Cardiac muscle cell (in vitro differentiated cells and primary cell): ENCODE data around the gene LRSAM1. TPM values are rescaled to one million over a fixed set of nuclear protein-coding genes. Genes with fewer than 3 reads are reported as not detected.

Source experiments
- DNase-seq, 2 donors: peaks; one replicate each; pipeline versions ENCODE4 v3.0.0 to v3.0.0-alpha.2; 2010 to 2017; ENCODE audit warnings: low read depth in 1 of 2, low spot score in 1 of 2
- H3K27ac ChIP-seq: fragments of 200-600 bp; sonication (generic); 2 replicates; pipeline ENCODE4 v1.5.1; 2016
- H3K27me3 ChIP-seq: fragments of 200-600 bp; sonication (generic); 2 replicates; pipeline ENCODE4 v1.6.0; 2016; ENCODE audit warnings: control low read depth
- H3K36me3 ChIP-seq: fragments of 200-600 bp; sonication (generic); 2 replicates; pipeline ENCODE4 v1.5.1; 2016; ENCODE audit warnings: control low read depth
- H3K4me1 ChIP-seq: fragments of 200-600 bp; sonication (generic); 2 replicates; pipeline ENCODE4 v1.8.1; 2017; ENCODE audit warnings: low read depth, mild to moderate bottlenecking, mixed run types
- H3K4me3 ChIP-seq: fragments of 200-600 bp; sonication (generic); 2 replicates; pipeline ENCODE4 v1.5.1; 2016; ENCODE audit warnings: mild to moderate bottlenecking
- H3K9me3 ChIP-seq: fragments of 200-600 bp; sonication (generic); 2 replicates; pipeline ENCODE4 v1.5.1; 2017; ENCODE audit warnings: low read depth, mild to moderate bottlenecking, control low read depth
- CTCF ChIP-seq: IDR thresholded peaks from 2 replicates; pipeline ENCODE4 v1.5.1; 2012; ENCODE audit warnings: low read depth, mild to moderate bottlenecking, low read length
- polyA plus RNA-seq: library from polyadenylated mRNA; unstranded; fragments of >200 nt; fragmentation: Nextera tagmentation; extraction: Ambion mirVana; gene quantifications from 2 replicates; pipeline ENCODE4 v1.2.1, GENCODE V29; 2016
- total RNA-seq: library from RNA; depleted of rRNA; stranded (reverse); fragments of >200 nt; gene quantifications from 2 replicates; pipeline ENCODE4 v1.2.3, GENCODE V29; 2016

Gene LRSAM1
- total and polyA plus RNA-seq, 2 experiments from 2014 or later = 39.4 to 39.7 TPM

- H3K27ac ChIP-seq = peak overlapping the region; percentile 3
- no peaks in the 10 kb centered on the region for H3K27me3 ChIP-seq
- DNase-seq = peak; percentile 90 to 92
- H3K4me3 ChIP-seq = no peak overlapping the region
- H3K9me3 ChIP-seq = no peaks in the 10 kb centered on the region
- H3K36me3 ChIP-seq = peaks cover 6% of the 10 kb centered on the region
- H3K4me1 ChIP-seq = peaks cover 1% of the 10 kb centered on the region
- TF ChIP-seq CTCF = peak; percentile 86
These were observed 52.9 kb downstream of the LRSAM1 start for GRCh38 chr9:127503947-127504886.

GRCh38 chr9:127504887-127505251 lies 53.6 kb downstream of the LRSAM1 start:
- H3K36me3 ChIP-seq = peaks cover 6% of the 10 kb centered on the region
- no peak overlapping the region for H3K27ac ChIP-seq
- no peak for TF ChIP-seq CTCF
- no peak for DNase-seq
- H3K4me3 ChIP-seq = no peak overlapping the region
- no peaks in the 10 kb centered on the region for H3K27me3 ChIP-seq
- no peaks in the 10 kb centered on the region for H3K9me3 ChIP-seq
- peaks cover 8% of the 10 kb centered on the region for H3K4me1 ChIP-seq

GRCh38 chr9:127505396-127506116 lies 54.2 kb downstream of the LRSAM1 start:
- Histone ChIP-seq H3K36me3 (peaks cover 6% of the 10 kb centered on the region), H3K27ac (no peak overlapping the region), H3K4me3 (no peak overlapping the region), H3K27me3 (no peaks in the 10 kb centered on the region), H3K4me1 (peaks cover 11% of the 10 kb centered on the region), H3K9me3 (no peaks in the 10 kb centered on the region)
- DNase-seq = peak; percentile 47 to 49
- TF ChIP-seq CTCF = peak; percentile 56

- no peak for TF ChIP-seq CTCF
- no peak for DNase-seq
- H3K27ac ChIP-seq = no peak overlapping the region
- peaks cover 6% of the 10 kb centered on the region for H3K36me3 ChIP-seq
- no peaks in the 10 kb centered on the region for H3K27me3 ChIP-seq
- no peaks in the 10 kb centered on the region for H3K9me3 ChIP-seq
- H3K4me1 ChIP-seq = peaks cover 11% of the 10 kb centered on the region
- no peak overlapping the region for H3K4me3 ChIP-seq
These were observed 55.0 kb downstream of the LRSAM1 start for GRCh38 chr9:127506117-127506813.
